HG03060 (cell line): ENCODE results near the gene TENT5D.
"Not testable (repeated sequence)": the region's sequence is repeated elsewhere in the genome, so short reads cannot be mapped to it uniquely, and the experiment has no call there.

Experiments used
- ATAC-seq: cut with Tn5 transposase; IDR thresholded peaks from one replicate; pipeline ENCODE4 v1.9.1; 2021; ENCODE audit warnings: low read depth, moderate number of reproducible peaks; ENCODE audit not compliant: unreplicated experiment

TENT5D gene

DNA sequence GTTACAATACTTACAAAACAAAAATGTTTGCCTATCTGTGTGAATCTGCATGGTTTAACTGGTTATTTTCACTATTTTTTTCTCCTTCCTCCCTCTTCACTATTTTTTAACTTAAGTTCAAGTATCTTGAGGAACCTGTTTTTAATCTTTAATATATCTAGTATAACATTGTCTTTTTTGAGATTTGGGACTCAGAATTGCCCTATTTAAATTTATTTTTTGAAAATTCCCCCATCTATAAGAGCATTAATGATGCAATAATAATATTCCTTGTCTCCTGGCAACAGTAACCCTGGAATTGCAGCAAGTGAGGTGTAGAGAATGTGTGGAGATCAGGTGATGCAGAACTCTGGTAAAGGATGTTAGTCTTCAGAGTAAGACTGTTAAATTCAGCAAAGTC lies at the start of gene TENT5D:
TENT5D (plus strand) TSS at position 301 of the 400 bp plus-strand sequence. CDS start 22,093 bp downstream, outside the sequence.
- no peak for ATAC-seq

DNA sequence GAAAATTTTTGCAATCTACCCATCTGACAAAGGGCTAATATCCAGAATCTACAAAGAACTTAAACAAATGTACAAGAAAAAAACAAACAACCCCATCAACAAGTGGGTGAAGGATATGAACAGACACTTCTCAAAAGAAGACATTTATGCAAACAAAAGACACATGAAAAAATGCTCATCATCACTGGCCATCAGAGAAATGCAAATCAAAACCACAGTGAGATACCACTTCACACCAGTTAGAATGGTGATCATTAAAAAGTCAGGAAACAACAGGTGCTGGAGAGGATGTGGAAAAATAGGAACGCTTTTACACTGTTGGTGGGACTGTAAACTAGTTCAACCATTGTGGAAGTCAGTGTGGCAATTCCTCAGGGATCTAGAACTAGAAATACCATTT lies 34.6 kb upstream of the TENT5D start:
- not testable (repeated sequence) for ATAC-seq

DNA sequence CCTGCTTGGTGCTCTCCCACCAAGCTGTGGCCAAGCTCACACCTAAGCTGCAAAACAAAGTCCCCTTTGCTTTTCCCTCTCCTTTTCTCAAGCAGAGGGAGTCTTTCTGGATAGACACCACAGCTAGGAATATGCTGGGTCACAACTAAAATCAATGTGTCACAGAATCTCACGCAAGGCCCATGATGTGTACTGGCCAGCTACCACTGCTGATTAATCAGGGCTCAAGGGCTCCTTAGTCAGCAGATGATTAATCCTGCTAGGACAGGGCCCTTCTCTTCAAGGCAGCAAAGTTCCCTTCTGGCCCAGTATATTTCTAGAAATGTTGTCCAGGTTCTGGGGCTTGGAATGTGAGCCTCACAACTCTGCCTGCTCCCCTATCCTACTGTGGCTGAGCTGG lies 32.0 kb upstream of the TENT5D start:
- no peak for ATAC-seq

DNA sequence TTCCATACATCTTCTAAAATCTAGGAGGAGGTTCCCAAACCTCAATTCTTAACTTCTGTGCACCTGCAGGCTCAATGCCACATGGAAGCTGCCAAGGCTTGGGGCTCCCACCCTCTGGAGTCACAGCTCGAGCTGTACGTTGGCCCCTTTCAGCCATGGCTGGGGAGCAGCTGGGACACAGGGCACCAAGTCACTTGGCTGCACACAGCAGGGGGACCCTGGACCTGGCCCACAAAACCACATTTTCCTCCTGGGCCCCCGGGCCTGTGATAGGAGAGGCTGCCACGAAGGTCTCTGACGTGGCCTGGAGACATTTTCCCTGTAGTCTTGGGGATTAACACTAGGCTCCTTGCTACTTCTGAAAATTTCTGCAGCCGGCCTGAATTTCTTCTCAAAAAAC lies 8.2 kb upstream of the TENT5D start:
- no peak for ATAC-seq

DNA sequence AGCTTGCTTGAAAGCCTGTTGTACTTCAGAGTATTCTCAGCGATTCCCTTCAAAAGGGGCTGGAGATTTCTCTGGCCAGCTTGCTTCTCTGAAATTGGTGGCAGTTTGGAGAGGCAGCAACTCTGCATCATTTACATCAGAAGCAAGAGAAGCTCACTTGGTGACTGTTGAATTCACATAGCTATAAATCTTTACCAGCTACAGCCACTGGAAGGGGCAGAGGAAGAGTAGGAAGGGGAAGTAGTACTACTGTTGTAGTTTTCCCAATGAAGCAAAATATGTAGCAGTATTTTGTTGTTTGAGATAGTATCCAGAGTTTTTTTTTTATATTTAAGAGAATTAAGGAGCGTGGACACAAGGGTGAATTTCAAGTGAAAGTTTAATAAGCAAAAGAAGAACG lies 2.8 kb downstream of the TENT5D start:
- no peak for ATAC-seq

DNA sequence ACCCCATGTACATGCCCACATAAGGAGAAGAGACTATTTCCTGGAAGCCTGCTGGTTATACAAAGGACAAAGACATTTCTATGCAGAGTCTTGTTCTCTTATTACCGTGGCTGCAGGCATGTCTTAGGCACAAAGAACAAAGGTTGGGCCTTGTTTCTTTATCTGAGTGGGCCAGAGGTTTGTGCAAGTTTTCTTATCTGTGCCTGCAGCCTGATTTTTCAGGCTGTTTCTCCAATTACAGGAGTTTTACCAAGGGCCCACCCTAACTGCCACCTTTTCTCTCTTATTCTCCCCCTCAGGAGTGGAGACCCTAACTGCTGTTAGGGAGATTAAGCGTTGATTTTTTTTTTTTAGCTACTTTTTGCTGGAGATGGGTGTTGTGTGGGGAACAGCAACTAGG lies 3.5 kb downstream of the TENT5D start:
- no peak for ATAC-seq

DNA sequence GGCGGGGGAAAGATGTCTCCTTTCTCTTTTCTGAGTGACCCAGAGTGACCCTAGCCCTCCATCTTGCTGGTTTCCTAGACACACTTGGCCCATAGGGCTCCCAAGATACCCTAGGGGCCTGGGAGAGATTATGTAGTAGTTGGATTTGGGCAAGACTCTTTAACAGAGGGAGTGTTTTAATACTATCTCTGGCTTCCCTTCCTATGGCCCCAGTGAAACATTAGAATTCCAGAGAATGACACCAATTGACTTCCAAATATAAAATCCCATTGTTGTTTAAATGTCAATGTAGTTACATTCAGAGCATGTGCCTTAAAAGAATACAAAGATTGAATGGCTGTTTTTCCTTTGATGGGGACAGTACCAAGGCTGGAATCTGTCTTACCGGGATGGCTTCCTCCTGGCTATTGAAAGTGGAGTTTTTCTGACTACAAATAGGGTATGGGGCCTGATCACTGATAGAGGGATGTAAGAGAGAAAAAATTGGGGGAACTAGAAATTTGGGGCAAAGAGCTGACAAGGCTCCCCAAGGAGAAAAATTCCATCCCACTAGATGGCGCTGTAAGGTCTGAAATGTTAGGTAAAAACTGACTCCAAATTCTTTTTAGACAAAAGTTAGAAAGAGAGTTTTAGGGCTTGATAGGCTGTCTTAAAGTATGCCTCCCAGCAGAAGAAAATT lies 10.7 kb downstream of the TENT5D start:
- no peak for ATAC-seq

DNA sequence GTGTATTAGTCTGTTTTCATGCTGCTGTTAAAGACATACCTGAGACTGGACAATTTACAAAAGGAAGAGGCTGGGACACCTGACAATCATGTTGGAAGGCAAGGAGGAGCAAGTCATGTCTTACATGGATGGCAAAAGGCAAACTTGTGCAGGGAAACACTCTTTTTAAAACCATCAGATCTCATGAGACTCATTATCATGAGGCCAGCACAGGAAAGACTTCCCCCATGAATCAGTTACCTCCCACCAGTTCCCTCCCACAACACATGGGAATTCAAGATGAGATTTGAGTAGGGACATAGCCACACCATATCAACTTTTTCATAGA lies 11.2 kb downstream of the TENT5D start:
- ATAC-seq: no peak

DNA sequence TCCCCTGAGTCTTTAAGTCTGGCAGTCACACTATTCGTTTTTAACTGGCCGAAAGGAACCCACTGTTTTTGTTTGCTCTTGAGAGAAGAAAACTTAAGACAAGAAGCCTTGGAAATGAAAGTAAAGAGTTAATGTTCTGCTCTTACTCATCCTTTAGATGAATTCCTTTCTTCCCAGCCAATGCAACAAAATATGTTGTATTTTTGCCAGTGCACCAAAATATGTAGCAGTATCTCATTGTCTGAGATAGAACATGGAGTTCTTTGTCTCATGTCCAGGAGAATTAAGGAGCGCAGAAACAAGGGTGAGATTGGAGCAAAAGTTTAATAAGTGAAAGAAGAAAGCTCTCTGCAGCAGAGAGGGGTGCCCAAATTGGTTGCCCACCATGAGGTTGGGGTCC lies 12.2 kb downstream of the TENT5D start:
- ATAC-seq: no peak

DNA sequence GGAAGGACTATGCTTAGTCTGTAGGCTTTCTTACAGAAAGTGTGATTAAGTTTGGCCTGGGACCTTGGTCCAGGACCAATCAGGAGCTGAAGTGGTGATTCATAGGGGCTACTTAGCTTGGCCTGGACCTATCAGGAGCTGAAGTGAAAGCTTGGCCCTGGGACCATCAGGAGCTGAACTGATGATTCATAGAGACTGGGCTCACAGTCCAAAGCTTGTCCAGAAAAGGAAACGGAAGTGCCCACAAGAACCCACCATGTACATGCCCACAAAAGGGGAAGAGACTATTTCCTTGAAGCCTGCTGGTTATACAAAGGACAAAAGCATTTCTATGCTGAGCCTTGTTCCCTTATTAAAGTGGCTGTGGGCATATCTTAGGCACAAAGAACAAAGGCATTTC lies 12.6 kb downstream of the TENT5D start:
- ATAC-seq: no peak

DNA sequence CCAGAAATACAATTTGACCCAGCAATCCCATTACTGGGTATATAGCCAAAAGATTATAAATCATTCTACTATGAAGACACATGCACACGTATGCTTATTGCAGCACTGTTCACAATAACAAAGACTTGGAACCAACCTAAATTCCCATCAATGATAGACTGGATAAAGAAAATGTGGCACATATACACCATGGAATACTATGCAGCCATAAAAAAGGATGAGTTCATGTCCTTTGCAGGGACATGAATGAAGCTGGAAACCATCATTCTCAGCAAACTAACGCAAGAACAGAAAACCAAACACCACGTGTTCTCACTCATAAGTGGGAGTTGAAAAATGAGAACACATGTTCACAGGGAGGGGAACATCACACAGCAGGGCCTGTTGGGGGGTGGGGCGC lies 47.9 kb downstream of the TENT5D start:
- not testable (repeated sequence) for ATAC-seq

DNA sequence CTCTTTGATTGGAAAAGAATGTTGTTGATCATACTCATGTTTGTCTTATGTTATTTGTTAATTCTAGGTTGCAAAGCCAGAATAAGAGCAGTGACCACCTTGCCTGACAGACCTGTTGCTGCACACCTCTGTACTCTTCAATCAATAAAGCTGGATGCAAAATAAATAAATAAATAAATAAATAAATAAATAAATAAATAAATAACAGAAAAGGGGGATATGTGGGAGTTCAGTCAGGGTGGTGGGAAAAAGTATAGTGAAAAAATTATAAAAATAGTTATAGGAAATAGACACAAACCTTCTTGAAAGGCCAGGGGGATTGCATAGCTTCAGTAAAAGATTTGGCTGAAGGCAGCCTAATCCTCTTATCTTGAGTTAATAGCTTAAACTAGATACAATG lies 51.3 kb downstream of the TENT5D start:
- no peak for ATAC-seq

DNA sequence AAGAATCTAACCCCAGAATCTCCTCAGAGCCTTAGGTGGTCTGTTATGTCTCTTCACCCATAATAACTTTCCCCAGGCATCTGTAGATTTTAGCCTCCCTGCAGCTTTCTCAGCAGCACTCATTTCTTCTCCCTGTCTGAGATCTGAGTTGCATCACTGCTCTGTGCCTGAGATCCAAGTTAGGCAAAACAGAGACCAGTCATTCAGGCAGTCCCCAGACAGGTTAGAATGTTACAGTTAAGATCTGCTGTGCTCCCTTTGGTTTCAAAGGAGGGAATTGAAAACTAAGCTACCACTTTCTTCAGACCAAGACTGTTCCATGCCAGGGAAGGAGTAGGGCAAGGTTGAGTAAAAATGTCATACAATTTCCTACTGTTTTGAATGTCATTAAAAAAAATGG lies 65.3 kb downstream of the TENT5D start:
- no peak for ATAC-seq

DNA sequence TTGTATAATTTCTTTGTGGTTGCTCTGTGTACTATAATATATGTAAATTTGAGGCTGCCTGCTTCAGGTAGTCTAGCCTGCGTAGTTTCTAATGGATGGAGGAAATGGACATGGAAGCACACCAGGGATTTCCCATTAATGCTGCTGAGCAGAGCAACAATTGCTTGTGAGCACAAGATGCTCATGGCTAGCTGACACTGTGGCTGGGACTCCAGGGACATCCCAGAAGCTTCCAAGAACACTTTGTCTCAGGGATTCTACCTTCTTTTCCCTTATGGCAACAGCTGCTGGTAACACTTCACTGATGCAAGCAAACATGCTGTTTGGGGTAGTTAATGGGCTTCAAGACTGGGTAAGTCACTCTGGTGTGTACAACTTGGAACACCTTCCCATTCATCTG lies 66.1 kb downstream of the TENT5D start:
- ATAC-seq: no peak

DNA sequence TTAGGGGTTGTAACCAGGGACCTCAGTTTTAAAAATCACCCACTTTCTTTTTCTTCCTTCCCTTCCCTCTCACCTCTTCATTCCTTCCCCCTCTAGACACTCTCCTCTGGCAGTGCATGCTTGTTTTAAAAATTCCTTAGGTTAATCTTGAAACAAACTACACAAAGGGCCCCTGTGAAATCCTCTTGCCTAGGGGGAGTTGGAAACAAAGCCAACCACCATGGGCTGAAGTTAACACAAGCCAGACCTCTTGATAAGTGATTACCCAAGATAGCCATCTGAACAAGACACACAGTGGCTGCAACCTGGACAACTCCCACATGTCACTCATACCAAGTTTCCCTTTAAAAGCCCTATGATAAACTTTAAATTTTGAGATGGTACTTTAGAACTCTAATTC lies 68.9 kb downstream of the TENT5D start:
- no peak for ATAC-seq
